Lung (tissue), 12 donors: ENCODE measurements around the gene PADI4. TPM values are rescaled to one million over a fixed set of nuclear protein-coding genes. Genes with fewer than 3 reads are reported as not detected.
A peak's percentile ranks its signal among the peaks of the same experiment; 100 is the strongest.

Source experiments
- ATAC-seq: fragments of 200-7000 bp; cut with Tn5 transposase; one replicate; pipeline ENCODE4 v1.9.1; 2020; ENCODE audit warnings: moderate number of reproducible peaks; ENCODE audit not compliant: insufficient read depth, low FRiP score
- DNase-seq, 3 donors: peaks; one replicate each; pipeline ENCODE4 v3.0.0-alpha.2; 2013 to 2017
- H3K27ac ChIP-seq, 2 donors: one replicate each; pipeline ENCODE4 v1.5.1; 2013; ENCODE audit warnings: mild to moderate bottlenecking in 2 of 2, moderate library complexity in 2 of 2, control low read depth in 1 of 2, inconsistent platforms in 1 of 2, low read depth in 1 of 2, low read length in 1 of 2
- H3K27me3 ChIP-seq, 3 donors: one replicate each; pipeline ENCODE4 v1.5.1; 2013; ENCODE audit warnings: low read length in 2 of 3; ENCODE audit not compliant: control insufficient read depth in 3 of 3, insufficient read depth in 3 of 3
- H3K36me3 ChIP-seq, 4 donors: one replicate each; pipeline ENCODE4 v1.5.1; 2013; ENCODE audit warnings: low read length in 4 of 4, mild to moderate bottlenecking in 1 of 4, moderate library complexity in 1 of 4; ENCODE audit not compliant: control insufficient read depth in 4 of 4, insufficient read depth in 4 of 4
- H3K4me1 ChIP-seq, 5 donors: one replicate each; pipeline ENCODE4 v1.5.1; 2013; ENCODE audit warnings: low read length in 5 of 5, mild to moderate bottlenecking in 2 of 5, moderate library complexity in 1 of 5; ENCODE audit not compliant: control insufficient read depth in 5 of 5, insufficient read depth in 5 of 5
- H3K4me3 ChIP-seq: one replicate; pipeline ENCODE4 v1.5.1; 2013; ENCODE audit warnings: mild to moderate bottlenecking, control low read depth, moderate library complexity
- H3K9ac ChIP-seq, 2 donors: one replicate each; pipeline ENCODE4 v1.5.1; 2013; ENCODE audit warnings: low read length in 2 of 2, control low read depth in 1 of 2; ENCODE audit not compliant: insufficient read depth in 1 of 2
- H3K9me3 ChIP-seq, 4 donors: one replicate each; pipeline ENCODE4 v1.5.1; 2013; ENCODE audit warnings: low read length in 3 of 4, mild to moderate bottlenecking in 1 of 4, moderate library complexity in 1 of 4; ENCODE audit not compliant: control insufficient read depth in 4 of 4, insufficient read depth in 3 of 4
- CTCF ChIP-seq: IDR thresholded peaks from 2 replicates; pipeline ENCODE4 v1.5.1; 2012; ENCODE audit warnings: mild to moderate bottlenecking; ENCODE audit errors: control extremely low read depth, extremely low read depth
- WGBS, 2 donors: extraction: QIAGEN DNeasy Blood & Tissue Kit; methylation state at CpG; one replicate each; pipeline ENCODE4 v1.1.7; 2013; 5-methylcytosine and 5-hydroxymethylcytosine counted together
- polyA plus RNA-seq, 2 donors: library from polyadenylated mRNA; stranded (reverse); fragments of 200-250 nt; gene quantifications; one replicate each; pipeline ENCODE4 v1.2.1, GENCODE V29; 2013
- total RNA-seq, 2 donors: library from RNA; depleted of rRNA in 1 of 2; stranded (reverse); fragments of >200 nt in 1 of 2; gene quantifications; one replicate each; pipeline ENCODE4 v1.2.1, GENCODE V29; 2014 to 2021
- donor health status: control.
- donor health status: control.
- donor health status: Bipolar disorder and iron deficiency.
- donor health status: healthy.
- donor health status: DM: yes; HTN: yes; CAD: no.

Gene PADI4
- total and polyA plus RNA-seq, 4 donors: 1.7 to 22.5 (median 14.2) TPM

DNA sequence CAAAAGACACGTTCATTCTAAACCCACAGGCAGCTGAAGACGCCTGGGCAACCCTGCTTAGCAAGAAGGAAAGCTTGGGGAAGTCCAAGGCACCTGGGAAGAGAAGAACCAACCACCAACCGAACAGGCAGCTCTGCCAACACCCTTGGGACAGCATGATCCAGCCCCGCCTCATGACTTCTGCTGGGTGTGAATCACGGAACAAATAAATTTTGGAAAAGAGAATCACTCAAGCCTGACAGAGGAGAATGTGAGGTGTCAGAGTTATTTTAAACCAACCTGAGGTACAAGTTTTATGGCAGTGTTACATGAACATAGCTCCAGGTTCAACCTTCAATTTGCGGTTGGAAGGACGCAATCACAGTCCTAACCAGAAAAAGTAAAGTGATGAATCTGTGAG, 10.0 kb upstream of the PADI4 start:
- WGBS, 2 donors: 83% methylated on average over 7 of the region's 7 CpGs
- no peaks in the 10 kb centered on the region for H3K27me3 ChIP-seq
- no peaks in the 10 kb centered on the region for H3K36me3 ChIP-seq

GRCh38 chr1:17301767-17302166, 6.2 kb upstream of the PADI4 start:
- no peak for TF ChIP-seq CTCF
- peaks cover 0 to 13% (median 8%) of the 10 kb centered on the region in 4 donors for H3K9me3 ChIP-seq

More for the DNA sequence above, 10.0 kb upstream of the PADI4 start:
- H3K4me3 ChIP-seq: no peak overlapping the region
- no peak overlapping the region for H3K9ac ChIP-seq
- H3K4me1 ChIP-seq: no peaks in the 10 kb centered on the region
- no peak overlapping the region for H3K27ac ChIP-seq
- TF ChIP-seq CTCF: no peak
- ATAC-seq: no peak
- peaks cover 0 to 18% (median 8%) of the 10 kb centered on the region in 4 donors for H3K9me3 ChIP-seq
- no peak for DNase-seq

GRCh38 chr1:17304151-17304825, 3.7 kb upstream of the PADI4 start:
- no peak for TF ChIP-seq CTCF
- Histone ChIP-seq H3K9ac (no peak overlapping the region), H3K27me3 (peaks cover 0 to 3% (median 0%) of the 10 kb centered on the region in 3 donors), H3K4me1 (peaks cover 0 to 5% (median 0%) of the 10 kb centered on the region in 5 donors), H3K27ac (no peak overlapping the region), H3K4me3 (no peak overlapping the region), H3K9me3 (peaks cover 0 to 15% (median 8%) of the 10 kb centered on the region in 4 donors), H3K36me3 (no peaks in the 10 kb centered on the region)
- ATAC-seq (no peak), DNase-seq (peak in 1 of 3 donors; percentile 15)
- 10 to 19% methylated on average over 6 of the region's 6 CpGs for WGBS, 2 donors

More at GRCh38 chr1:17301767-17302166, 6.2 kb upstream of the PADI4 start:
- no peak overlapping the region for H3K9ac ChIP-seq
- DNase-seq: no peak
- H3K27ac ChIP-seq: no peak overlapping the region
- no peaks in the 10 kb centered on the region for H3K27me3 ChIP-seq
- H3K4me1 ChIP-seq: peaks cover 0 to 5% (median 0%) of the 10 kb centered on the region in 5 donors
- no peak for ATAC-seq
- H3K4me3 ChIP-seq: no peak overlapping the region
- WGBS, 2 donors: 85 to 95% methylated on average over 5 of the region's 5 CpGs
- no peaks in the 10 kb centered on the region for H3K36me3 ChIP-seq

DNA sequence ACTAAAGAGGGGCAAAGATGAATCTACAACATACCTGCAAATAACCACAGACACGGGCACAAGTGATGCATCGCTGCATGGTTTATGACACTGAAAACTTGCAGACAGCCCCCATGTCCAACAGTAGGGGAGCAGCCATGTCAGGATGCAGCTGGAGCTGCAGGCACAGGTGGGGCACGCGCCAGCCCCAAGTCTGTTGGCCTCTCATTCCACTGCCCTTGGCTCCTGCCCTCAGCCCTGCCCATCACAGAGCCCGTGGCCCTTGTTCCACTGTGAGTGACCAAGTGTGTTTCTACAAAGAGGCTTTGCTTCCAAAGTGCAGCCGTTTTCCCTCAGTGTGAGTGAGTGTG, 3.2 kb upstream of the PADI4 start:
- 29 to 31% methylated on average over 6 of the region's 6 CpGs for WGBS, 2 donors
- Histone ChIP-seq H3K4me1 (peaks cover 0 to 5% (median 0%) of the 10 kb centered on the region in 5 donors), H3K9me3 (peaks cover 0 to 15% (median 8%) of the 10 kb centered on the region in 4 donors), H3K9ac (no peak overlapping the region), H3K4me3 (no peak overlapping the region), H3K27ac (no peak overlapping the region), H3K36me3 (no peaks in the 10 kb centered on the region), H3K27me3 (peaks cover 0 to 3% (median 0%) of the 10 kb centered on the region in 3 donors)
- ATAC-seq: no peak
- TF ChIP-seq CTCF: no peak
- DNase-seq: no peak
